Measurements from ENCODE around the gene ARSH. TPM values are rescaled to one million over a fixed set of nuclear protein-coding genes. Genes with fewer than 3 reads are reported as not detected.
"Not testable (repeated sequence)": the region's sequence is repeated elsewhere in the genome, so short reads cannot be mapped to it uniquely, and the experiment has no call there.

The ARSH gene
- polyA plus RNA-seq, 1 donor, result not detected

DNA sequence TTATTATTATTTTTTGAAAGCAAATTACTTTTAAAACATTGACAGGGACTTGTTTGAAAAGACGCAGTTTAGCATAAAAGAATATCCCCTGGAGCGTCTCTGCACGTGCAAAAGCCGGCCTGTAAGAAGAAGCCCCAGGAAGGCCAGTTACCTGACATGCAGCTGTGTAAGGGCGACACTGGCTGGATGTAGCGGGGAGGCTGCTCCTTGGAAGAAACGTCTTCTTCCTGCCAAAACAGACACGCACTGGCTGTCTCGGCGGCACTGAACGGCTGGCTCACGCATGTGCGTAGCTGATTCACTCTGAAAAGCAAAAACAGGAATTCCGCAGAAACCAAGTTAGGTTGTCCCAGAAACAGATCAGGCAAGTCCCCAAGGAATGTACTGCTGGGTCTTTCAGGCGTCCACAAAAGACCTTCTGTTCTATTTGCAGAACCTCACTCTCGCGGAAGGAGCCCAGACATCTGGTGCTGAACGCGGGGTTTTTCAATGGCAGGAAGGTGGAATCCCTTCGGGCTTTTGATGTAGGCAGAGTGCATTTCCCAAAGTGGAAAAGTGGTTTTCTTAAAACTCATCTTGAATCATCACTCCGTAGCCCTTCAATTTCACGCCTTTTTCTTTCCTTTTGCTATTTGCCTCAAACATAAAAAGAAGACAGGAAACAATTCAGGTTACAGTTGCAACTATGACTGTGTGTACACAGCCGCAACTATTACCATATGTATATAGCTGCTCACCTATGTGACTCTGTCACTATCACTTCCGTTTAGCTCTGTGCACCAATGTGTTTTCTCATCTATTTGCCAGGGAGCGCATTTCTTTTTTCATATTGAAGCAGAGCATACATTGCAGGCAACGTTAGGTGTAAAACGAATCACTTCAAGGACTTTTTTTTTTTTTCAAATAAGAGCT lies 38.1 kb upstream of the ARSH start:
- no peaks in the 10 kb centered on the region for H3K36me3 ChIP-seq (ENCODE audit: control insufficient read depth, insufficient read depth, low read length)
- H3K27me3 ChIP-seq (ENCODE audit: control insufficient read depth, insufficient read depth, low read length), result no peaks in the 10 kb centered on the region
- 90% methylated on average over 2 of the region's 27 CpGs for WGBS (ENCODE audit: insufficient coverage, low lambda C conversion rate)
- H3K4me1 ChIP-seq (ENCODE audit: control insufficient read depth, insufficient read depth, low read length), result peaks cover 6% of the 10 kb centered on the region
- DNase-seq, result peak in 1 of 2 donors; percentile 3
- no peaks in the 10 kb centered on the region for H3K9me3 ChIP-seq (ENCODE audit: control insufficient read depth, low read depth, low read length)
- no peak overlapping the region for H3K27ac ChIP-seq (ENCODE audit: low read length)
- no peak overlapping the region for H3K4me3 ChIP-seq (ENCODE audit: low read length)

DNA sequence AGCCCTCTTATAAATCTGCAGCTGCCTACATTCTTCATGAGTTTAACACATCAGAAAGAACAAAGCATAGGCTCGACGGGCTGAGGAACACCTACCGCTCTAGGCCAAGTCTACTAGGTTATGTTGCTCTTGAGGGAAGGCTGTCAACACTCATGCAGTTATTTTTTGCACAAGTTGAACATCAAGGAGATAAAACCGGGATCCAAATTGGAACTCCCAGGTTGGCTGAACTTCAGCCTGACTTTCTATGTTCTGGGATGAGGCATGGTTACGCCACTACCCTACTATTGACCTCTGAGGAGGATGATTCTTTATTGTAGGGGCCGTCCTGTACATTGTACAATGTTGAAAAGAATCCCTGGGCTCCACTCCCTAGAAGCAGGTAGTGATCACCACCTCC lies 37.3 kb upstream of the ARSH start:
- Histone ChIP-seq H3K27me3 (ENCODE audit: control insufficient read depth, insufficient read depth, low read length) (no peaks in the 10 kb centered on the region), H3K27ac (ENCODE audit: low read length) (no peak overlapping the region), H3K4me3 (ENCODE audit: low read length) (no peak overlapping the region), H3K9me3 (ENCODE audit: control insufficient read depth, low read depth, low read length) (no peaks in the 10 kb centered on the region), H3K36me3 (ENCODE audit: control insufficient read depth, insufficient read depth, low read length) (no peaks in the 10 kb centered on the region), H3K4me1 (ENCODE audit: control insufficient read depth, insufficient read depth, low read length) (peaks cover 6% of the 10 kb centered on the region)
- no CpG with 5 or more reads among the region's 6 CpGs for WGBS (ENCODE audit: insufficient coverage, low lambda C conversion rate)
- no peak for DNase-seq

DNA sequence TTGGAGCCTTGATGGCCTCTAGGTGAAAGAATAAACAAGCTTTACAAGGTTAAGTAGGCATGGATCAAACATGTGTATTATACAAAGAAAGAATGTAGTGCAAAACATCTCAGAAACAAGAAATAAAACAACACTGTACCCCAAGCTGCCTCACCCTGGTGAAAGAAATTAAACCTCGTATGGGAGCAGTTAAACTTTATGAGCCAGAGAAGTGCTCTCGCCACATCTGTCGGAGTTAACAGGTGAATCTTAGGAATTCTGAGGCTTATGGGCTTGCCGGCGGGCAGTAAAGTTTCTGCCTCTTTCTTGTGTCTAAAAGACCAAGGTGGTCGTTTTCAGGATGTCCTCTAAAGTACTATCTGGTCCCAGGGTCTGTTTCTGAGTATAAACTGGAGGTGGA lies 34.0 kb upstream of the ARSH start:
- WGBS (ENCODE audit: insufficient coverage, low lambda C conversion rate), result no CpG with 5 or more reads among the region's 6 CpGs
- no peak overlapping the region for H3K27ac ChIP-seq (ENCODE audit: low read length)
- no peak overlapping the region for H3K4me3 ChIP-seq (ENCODE audit: low read length)
- no peaks in the 10 kb centered on the region for H3K9me3 ChIP-seq (ENCODE audit: control insufficient read depth, low read depth, low read length)
- no peaks in the 10 kb centered on the region for H3K4me1 ChIP-seq (ENCODE audit: control insufficient read depth, insufficient read depth, low read length)
- H3K36me3 ChIP-seq (ENCODE audit: control insufficient read depth, insufficient read depth, low read length), result no peaks in the 10 kb centered on the region
- DNase-seq, result no peak
- H3K27me3 ChIP-seq (ENCODE audit: control insufficient read depth, insufficient read depth, low read length), result no peaks in the 10 kb centered on the region

DNA sequence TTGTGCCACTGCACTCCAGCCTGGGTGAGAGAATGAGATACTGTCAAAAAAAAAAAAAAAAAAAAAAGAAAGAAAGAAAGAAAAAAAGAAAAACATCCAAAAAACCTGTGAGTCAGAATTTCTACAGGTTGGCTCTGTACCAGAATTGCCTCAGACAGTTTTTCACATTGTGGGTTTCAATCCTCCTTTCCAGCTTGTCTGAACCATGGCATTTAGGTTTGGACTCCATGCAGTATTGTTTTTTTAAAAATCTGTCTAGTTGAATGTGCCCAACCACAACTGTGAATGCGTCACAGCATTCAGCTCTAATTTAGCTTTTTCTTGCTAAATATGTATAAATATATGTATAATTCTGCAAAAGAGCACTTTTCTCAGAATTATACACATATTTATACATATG lies 31.4 kb upstream of the ARSH start:
- Histone ChIP-seq H3K27ac (ENCODE audit: low read length) (no peak overlapping the region), H3K27me3 (ENCODE audit: control insufficient read depth, insufficient read depth, low read length) (no peaks in the 10 kb centered on the region), H3K36me3 (ENCODE audit: control insufficient read depth, insufficient read depth, low read length) (no peaks in the 10 kb centered on the region), H3K4me3 (ENCODE audit: low read length) (no peak overlapping the region), H3K9me3 (ENCODE audit: control insufficient read depth, low read depth, low read length) (no peaks in the 10 kb centered on the region), H3K4me1 (ENCODE audit: control insufficient read depth, insufficient read depth, low read length) (no peaks in the 10 kb centered on the region)
- no CpG with 5 or more reads among the region's 1 CpG for WGBS (ENCODE audit: insufficient coverage, low lambda C conversion rate)
- no peak for DNase-seq

DNA sequence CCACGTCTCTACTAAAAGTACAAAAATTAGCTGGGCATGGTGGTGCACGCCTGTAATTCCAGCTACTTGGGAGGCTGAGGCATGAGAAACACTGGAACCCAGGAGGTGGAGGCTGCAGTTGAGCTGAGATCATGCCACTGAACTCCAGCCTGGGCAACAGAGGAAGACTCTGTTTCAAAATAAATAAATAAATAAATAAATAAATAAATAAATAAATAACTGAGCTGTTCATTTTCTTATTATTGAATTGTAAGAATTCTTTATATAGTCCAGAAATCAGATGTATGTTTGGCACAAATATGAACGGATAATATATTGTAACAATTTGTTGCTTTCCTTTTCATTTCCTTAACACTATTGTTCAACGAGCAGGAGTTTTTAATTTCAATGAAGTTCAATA lies 27.7 kb upstream of the ARSH start:
- H3K9me3 ChIP-seq (ENCODE audit: control insufficient read depth, low read depth, low read length); H3K36me3 ChIP-seq (ENCODE audit: control insufficient read depth, insufficient read depth, low read length); H3K27me3 ChIP-seq (ENCODE audit: control insufficient read depth, insufficient read depth, low read length); DNase-seq; H3K4me1 ChIP-seq (ENCODE audit: control insufficient read depth, insufficient read depth, low read length); H3K27ac ChIP-seq (ENCODE audit: low read length); H3K4me3 ChIP-seq (ENCODE audit: low read length): not testable (repeated sequence)
- no CpG with 5 or more reads among the region's 4 CpGs for WGBS (ENCODE audit: insufficient coverage, low lambda C conversion rate)

DNA sequence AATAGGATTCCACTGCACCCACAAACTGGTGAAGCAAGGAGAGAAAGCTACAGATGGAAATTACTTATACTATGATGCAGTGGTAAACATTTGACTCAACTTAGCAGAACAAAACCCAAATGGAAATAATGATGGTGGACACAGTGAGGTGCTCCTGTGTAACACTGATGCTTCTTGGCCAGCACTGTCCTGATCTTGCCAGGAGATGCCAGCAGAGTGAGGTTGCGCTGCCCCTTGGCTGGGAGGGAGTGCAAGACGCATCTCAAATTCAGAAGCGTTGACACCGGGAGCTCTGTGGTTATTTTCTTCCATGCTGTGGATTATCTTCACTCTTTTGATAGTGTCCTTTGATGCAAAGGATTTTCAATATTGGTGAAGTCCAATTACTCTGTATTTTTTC lies 22.0 kb upstream of the ARSH start:
- Histone ChIP-seq H3K9me3 (ENCODE audit: control insufficient read depth, low read depth, low read length) (no peaks in the 10 kb centered on the region), H3K4me3 (ENCODE audit: low read length) (no peak overlapping the region), H3K27me3 (ENCODE audit: control insufficient read depth, insufficient read depth, low read length) (no peaks in the 10 kb centered on the region), H3K36me3 (ENCODE audit: control insufficient read depth, insufficient read depth, low read length) (no peaks in the 10 kb centered on the region), H3K4me1 (ENCODE audit: control insufficient read depth, insufficient read depth, low read length) (no peaks in the 10 kb centered on the region), H3K27ac (ENCODE audit: low read length) (no peak overlapping the region)
- no peak for DNase-seq
- no CpG with 5 or more reads among the region's 4 CpGs for WGBS (ENCODE audit: insufficient coverage, low lambda C conversion rate)

DNA sequence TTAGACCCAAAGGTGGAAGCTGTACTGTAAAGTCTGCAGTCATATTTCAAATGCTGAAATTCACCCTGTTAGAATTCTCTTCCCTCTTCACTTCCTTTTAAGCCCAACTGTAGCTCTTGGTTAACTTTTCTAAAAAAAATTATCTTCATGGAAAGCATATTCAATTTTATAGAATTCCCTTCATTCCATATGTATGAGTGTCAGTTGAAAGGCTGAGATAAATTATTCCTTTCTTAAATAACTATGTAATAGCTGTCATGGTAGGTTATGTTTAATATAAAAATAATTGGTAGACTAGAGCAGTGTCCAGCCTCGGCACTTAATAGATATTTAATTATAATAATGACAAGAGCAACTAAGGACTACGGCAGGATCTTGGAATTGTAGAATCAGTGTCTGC lies 16.8 kb upstream of the ARSH start:
- WGBS (ENCODE audit: insufficient coverage, low lambda C conversion rate), result no CpG with 5 or more reads among the region's 2 CpGs
- no peaks in the 10 kb centered on the region for H3K9me3 ChIP-seq (ENCODE audit: control insufficient read depth, low read depth, low read length)
- DNase-seq, result no peak
- no peak overlapping the region for H3K4me3 ChIP-seq (ENCODE audit: low read length)
- H3K27me3 ChIP-seq (ENCODE audit: control insufficient read depth, insufficient read depth, low read length), result no peaks in the 10 kb centered on the region
- H3K4me1 ChIP-seq (ENCODE audit: control insufficient read depth, insufficient read depth, low read length), result no peaks in the 10 kb centered on the region
- H3K27ac ChIP-seq (ENCODE audit: low read length), result no peak overlapping the region
- H3K36me3 ChIP-seq (ENCODE audit: control insufficient read depth, insufficient read depth, low read length), result no peaks in the 10 kb centered on the region

DNA sequence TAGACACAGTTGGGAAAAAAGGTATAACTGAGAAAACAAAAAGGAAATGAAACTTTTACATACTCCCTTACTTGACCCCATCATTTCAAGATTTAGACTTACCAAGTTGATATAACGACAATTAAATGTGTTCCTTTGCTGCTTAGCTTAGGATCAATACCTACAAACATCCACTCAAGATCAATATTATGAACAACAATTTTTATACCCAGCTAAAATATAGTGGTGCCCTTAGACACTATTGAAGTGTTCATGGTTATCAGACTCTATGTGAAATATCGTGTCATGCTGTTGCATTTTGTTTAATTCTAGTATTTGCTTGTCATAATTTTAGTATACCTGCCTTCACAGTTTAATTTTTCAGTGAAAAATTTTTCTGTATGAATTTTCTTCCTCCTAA lies 4.2 kb downstream of the ARSH start:
- no CpG with 5 or more reads among the region's 2 CpGs for WGBS (ENCODE audit: insufficient coverage, low lambda C conversion rate)
- DNase-seq, result no peak
- Histone ChIP-seq H3K4me1 (ENCODE audit: control insufficient read depth, insufficient read depth, low read length) (peaks cover 5% of the 10 kb centered on the region), H3K9me3 (ENCODE audit: control insufficient read depth, low read depth, low read length) (no peaks in the 10 kb centered on the region), H3K36me3 (ENCODE audit: control insufficient read depth, insufficient read depth, low read length) (no peaks in the 10 kb centered on the region), H3K27me3 (ENCODE audit: control insufficient read depth, insufficient read depth, low read length) (no peaks in the 10 kb centered on the region), H3K27ac (ENCODE audit: low read length) (no peak overlapping the region), H3K4me3 (ENCODE audit: low read length) (no peak overlapping the region)

DNA sequence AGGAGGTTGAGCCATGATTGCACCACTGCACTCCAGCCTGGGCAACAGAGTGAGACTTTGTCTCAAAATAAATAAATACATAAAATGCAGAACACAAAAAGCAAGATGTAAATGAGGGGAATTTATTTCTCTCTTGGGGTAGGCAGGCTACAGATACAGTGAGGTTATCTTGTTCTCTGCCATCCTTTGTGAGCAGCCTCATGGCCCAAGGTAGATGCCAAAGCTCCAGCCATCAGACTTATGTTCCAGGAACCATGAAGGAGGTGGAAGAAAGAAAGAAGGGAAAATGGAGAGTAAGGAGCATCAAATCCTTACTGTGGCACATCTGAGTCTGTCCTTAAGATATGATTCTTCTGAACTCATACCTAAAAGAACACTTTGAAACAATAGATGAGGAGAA lies 11.1 kb downstream of the ARSH start:
- no peak overlapping the region for H3K27ac ChIP-seq (ENCODE audit: low read length)
- H3K9me3 ChIP-seq (ENCODE audit: control insufficient read depth, low read depth, low read length), result no peaks in the 10 kb centered on the region
- DNase-seq, result no peak
- H3K36me3 ChIP-seq (ENCODE audit: control insufficient read depth, insufficient read depth, low read length), result no peaks in the 10 kb centered on the region
- no peaks in the 10 kb centered on the region for H3K4me1 ChIP-seq (ENCODE audit: control insufficient read depth, insufficient read depth, low read length)
- H3K27me3 ChIP-seq (ENCODE audit: control insufficient read depth, insufficient read depth, low read length), result no peaks in the 10 kb centered on the region
- no peak overlapping the region for H3K4me3 ChIP-seq (ENCODE audit: low read length)

DNA sequence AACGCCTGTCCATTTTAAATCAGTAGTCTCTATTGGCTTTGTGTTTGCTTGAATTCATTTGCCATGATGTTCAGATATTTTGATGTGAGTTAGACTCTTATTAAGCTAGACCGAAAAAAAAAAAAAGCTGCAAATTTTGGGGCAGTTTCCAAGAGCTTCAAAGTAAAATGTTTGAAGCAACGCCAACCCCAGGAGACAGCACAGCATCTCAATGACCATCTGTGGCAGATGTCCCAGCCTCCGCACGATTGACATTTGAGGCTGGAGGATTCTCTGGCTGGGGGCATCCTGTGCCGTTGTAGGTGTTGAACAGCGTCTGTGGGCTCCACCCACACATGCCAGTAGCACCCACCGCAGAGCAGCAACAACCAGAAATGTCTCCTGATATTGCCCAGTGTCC lies 17.8 kb downstream of the ARSH start:
- H3K4me3 ChIP-seq (ENCODE audit: low read length), result no peak overlapping the region
- no peaks in the 10 kb centered on the region for H3K27me3 ChIP-seq (ENCODE audit: control insufficient read depth, insufficient read depth, low read length)
- H3K36me3 ChIP-seq (ENCODE audit: control insufficient read depth, insufficient read depth, low read length), result no peaks in the 10 kb centered on the region
- H3K27ac ChIP-seq (ENCODE audit: low read length), result no peak overlapping the region
- no CpG with 5 or more reads among the region's 8 CpGs for WGBS (ENCODE audit: insufficient coverage, low lambda C conversion rate)
- DNase-seq, result no peak
- no peaks in the 10 kb centered on the region for H3K9me3 ChIP-seq (ENCODE audit: control insufficient read depth, low read depth, low read length)
- H3K4me1 ChIP-seq (ENCODE audit: control insufficient read depth, insufficient read depth, low read length), result no peaks in the 10 kb centered on the region

All from large intestine (tissue), 3 donors.